Measurements from ENCODE around the gene TMEM50A.
"Not testable (repeated sequence)": the region's sequence is repeated elsewhere in the genome, so short reads cannot be mapped to it uniquely, and the experiment has no call there.

TMEM50A gene

DNA sequence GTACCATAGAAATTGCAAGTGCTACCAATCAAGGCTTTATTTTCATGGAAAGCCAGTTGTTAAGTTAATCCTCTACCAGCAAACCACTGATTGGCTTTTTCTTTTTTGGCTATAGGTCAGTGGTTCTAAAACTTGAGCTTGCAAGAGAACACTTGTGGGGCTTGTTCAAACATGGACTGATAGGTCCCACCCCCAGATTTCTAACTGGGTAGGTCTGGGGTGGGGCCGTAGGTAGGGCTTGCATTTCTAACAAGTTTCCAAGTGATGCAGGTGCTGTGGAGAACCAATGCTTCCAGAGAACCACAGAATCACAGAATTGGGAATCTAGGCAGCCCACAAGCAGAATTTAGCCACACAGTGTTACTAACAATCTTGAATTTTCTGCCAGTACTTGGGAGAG is 45.7 kb downstream of the TMEM50A start:
- not testable (repeated sequence) for DNase-seq (ENCODE audit: low spot score)

GRCh38 chr1:25387096-25387495 is 49.0 kb downstream of the TMEM50A start:
- DNase-seq (ENCODE audit: low spot score): not testable (repeated sequence)

GRCh38 chr1:25388691-25389090 is 50.6 kb downstream of the TMEM50A start:
- not testable (repeated sequence) for DNase-seq (ENCODE audit: low spot score)

DNA sequence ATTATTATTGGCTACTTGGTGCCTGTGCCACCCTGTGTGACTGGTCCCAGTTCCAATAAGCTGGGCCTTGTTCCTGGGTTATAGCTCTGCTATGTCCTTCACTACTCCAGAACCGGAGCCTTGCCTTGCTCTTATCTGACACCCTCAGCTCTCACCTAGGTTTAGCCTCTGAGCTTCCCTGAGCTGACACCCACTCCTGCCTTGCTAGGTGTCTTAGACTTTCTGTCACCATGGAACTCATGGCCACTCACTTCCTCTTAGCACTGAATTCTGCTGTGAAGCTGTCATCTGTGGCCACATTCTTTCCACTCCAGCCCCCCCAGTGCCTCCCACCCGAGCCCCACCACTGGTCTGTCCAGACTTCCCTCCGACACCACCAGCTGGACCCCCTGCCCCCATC is 51.6 kb downstream of the TMEM50A start:
- DNase-seq (ENCODE audit: low spot score): not testable (repeated sequence)

GRCh38 chr1:25392841-25393240 is 54.7 kb downstream of the TMEM50A start:
- no peak for DNase-seq (ENCODE audit: low spot score)

- not testable (repeated sequence) for DNase-seq (ENCODE audit: low spot score)
Measured at GRCh38 chr1:25397549-25397948, 59.4 kb downstream of the TMEM50A start.

GRCh38 chr1:25398079-25398478 is 59.9 kb downstream of the TMEM50A start:
- not testable (repeated sequence) for DNase-seq (ENCODE audit: low spot score)

DNA sequence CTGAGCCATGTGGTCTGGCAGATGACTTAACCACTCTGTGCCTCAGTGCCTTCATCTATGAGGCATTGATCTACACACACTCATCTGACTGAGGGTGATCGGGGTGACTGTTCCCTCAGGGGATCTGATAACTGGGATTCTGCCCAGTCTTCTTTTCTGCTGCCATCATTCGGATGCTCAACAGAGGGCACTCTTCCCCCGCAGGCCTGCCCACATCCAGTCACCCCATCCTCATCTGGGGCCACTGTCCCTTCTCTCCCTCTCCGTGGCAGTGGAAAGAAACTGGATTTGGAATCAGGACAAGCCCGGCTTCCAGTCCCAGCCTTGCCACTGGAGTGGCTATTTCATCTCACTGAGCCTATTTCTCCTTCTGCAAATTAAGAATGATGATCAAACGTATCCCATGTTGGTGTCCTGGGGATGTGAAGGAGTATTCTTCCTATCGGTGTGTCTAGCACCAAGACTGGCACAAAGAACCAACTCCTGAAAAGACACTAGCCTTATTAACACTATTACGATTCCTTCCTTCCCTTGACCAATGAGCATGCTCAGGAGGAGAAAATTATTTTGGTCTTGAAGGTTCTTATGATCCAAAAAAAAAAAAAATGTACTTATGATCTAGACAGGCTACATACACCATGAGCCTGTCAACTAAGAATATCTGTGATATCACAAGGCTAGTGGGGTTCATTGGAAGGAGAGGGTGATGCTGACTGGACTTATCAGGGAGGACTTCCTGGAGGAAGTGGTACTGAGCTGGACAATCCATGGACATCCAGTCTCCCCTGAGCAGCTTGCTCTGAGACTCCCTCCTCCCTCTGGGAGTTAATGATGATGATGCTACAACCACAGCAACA is 65.0 kb downstream of the TMEM50A start:
- DNase-seq (ENCODE audit: low spot score): not testable (repeated sequence)

DNA sequence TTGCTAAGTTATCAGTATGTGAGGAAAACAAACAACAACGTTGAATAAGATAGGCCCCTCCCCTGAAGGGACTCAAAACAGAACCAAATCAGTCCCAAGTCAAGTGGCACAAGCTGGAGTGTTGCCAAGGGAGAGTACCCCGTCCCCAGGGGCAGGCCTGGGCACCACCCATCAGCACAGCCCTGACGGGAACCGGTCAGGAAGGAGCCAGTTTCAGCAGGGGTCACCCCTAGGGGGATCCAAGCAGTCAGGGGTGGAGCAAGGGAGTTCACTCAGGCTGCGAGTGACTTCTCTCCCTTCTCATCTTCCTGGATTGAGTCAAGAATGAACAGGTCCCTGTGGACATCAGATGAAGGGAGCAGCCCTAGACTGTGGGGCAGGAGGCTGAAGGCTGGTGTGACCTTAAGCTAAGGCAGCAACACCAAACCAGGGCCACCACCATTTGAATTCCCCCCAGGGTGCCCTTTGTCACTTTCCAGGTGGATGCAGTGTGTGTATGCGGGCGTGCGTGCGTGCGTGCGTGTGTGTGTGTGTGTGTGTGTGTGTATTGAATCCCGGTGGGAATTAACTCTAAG is 67.7 kb downstream of the TMEM50A start:
- DNase-seq (ENCODE audit: low spot score): not testable (repeated sequence)

DNA sequence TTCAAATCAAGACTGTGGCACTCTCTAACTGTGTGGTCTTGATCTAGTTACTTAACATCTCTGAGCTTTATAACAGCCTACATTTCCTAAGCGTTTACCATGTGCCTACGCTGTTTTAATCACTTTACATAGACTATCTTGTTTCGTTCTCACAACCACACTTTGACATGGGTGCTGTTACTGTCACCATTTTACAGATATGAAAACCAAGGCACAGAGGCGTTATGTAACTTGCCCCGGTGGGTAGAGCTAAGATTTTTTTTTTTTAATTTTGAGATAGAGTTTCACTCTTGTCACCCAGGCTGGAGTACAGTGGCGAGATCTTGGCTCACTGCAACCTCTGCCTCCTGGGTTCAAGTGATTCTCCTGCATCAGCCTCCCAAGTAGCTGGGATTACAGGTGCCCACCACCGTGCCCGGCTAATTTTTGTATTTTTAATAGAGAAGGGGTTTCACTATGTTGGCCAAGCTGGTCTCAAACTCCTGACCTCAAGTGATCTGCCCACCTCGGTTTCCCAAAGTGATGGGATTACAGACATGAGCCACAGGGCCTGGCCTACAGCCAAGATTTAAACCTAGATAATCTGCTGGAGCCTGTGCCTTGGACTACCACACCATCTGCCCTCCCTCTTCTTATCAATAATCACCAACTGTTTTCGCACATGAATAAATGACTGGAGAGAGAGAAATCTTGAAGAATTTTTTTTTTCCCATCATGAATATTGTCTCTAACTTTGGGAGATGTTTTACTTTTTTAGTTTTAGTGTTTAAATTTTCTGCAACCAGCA is 71.7 kb downstream of the TMEM50A start:
- not testable (repeated sequence) for DNase-seq (ENCODE audit: low spot score)

All from SK-N-DZ (cell line).